Heart left ventricle (tissue), 13 donors: ENCODE measurements around the gene AOX1.

ENCODE experiments used
- POLR2A ChIP-seq, 2 donors: fragments of 450-650 bp; IDR thresholded peaks; one replicate each; pipeline ENCODE4 v1.6.1; 2017; ENCODE audit warnings: antibody characterized with exemption in 2 of 2, mild to moderate bottlenecking in 2 of 2, moderate library complexity in 2 of 2
- TF ChIP-seq, protein P1 (sequence below), 12 donors: fragments of 200-600 bp; sonication (generic) in 4 of 12; IDR thresholded peaks; one replicate each; pipeline versions ENCODE4 v1.5.0 to v1.8.0; 2018 to 2022; ENCODE audit warnings: antibody characterized with exemption in 12 of 12, mild to moderate bottlenecking in 5 of 12
- donor health status: ischemic (EF 13 %, LVEDD 7.1; RV severe dilation, severe dysfunction).
- donor health status: DM: no; HTN: yes; CAD: no.
- donor health status: DM: no; HTN: no; CAD: no.
- donor health status: ischemic (EF 25% LVEDD 6.9; RV normal size, moderate dysfunction).
- donor health status: ischemic (EF 25% LVEDD 5.7; RV mildly dilated, moderate dysfunction).
- donor health status: ischemic (EF 35%, LVEDD 5.7; RV mildly dilated, moderate dysfunction).
- donor health status: nonischemic (EF 11% LVEDD 7.7; RV severe dilation, severe dysfunction).
- donor health status: DM: yes; HTN: yes; CAD: no.
- donor health status: PGD.
- donor health status: ischemic (EF 29% LVEDD 5.4; RV normal size, mild dysfunction).
- donor health status: nonischemic (EF 23%, LVEDD 6.1; RV moderate dilation, normal function).

DNA sequence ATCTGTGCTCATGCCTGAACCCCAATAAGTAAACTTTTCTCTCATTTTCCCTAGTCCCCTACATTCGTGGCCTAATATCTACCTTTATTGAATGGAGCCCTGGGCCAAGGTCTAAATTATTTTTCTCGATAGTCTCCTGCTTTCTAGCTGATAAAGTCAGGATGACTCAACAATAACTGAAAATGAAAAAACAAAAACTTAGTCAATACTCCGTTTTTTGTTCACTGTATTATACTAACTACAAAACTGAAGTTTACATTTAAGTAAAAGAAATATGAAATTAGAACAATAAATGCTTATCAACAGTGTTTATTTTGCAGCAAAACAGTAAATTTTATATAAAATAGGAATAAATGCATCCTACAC is 32.2 kb downstream of the AOX1 start:
- TF ChIP-seq, protein P1, sequence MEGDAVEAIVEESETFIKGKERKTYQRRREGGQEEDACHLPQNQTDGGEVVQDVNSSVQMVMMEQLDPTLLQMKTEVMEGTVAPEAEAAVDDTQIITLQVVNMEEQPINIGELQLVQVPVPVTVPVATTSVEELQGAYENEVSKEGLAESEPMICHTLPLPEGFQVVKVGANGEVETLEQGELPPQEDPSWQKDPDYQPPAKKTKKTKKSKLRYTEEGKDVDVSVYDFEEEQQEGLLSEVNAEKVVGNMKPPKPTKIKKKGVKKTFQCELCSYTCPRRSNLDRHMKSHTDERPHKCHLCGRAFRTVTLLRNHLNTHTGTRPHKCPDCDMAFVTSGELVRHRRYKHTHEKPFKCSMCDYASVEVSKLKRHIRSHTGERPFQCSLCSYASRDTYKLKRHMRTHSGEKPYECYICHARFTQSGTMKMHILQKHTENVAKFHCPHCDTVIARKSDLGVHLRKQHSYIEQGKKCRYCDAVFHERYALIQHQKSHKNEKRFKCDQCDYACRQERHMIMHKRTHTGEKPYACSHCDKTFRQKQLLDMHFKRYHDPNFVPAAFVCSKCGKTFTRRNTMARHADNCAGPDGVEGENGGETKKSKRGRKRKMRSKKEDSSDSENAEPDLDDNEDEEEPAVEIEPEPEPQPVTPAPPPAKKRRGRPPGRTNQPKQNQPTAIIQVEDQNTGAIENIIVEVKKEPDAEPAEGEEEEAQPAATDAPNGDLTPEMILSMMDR (IDR thresholded peaks at IDR 0.05), result no peak
- TF ChIP-seq POLR2A (IDR thresholded peaks at IDR 0.05), result no peak
